K562 (cell line): ENCODE results near the gene USP17L5. TPM values are rescaled to one million over a fixed set of nuclear protein-coding genes. Genes with fewer than 3 reads are reported as not detected.

Source experiments
- ATAC-seq: fragments of 200-7000 bp; cut with Tn5 transposase; 3 replicates; pipeline ENCODE4 v1.9.1; 2020; ENCODE audit warnings: moderate library complexity
- BruUV-seq: library from RNA; stranded (reverse); fragments of 400-500 nt; replicated peaks from 2 replicates; lab custom pipeline; 2021; lab: Mats Ljungman, UMichigan
- CTCF ChIA-PET: fragments of 300-600 bp; formaldehyde crosslinking; extraction: SDS; loops from one replicate; lab custom pipeline; 2021; ENCODE audit warnings: low intra/inter-chr PET ratio; lab: Yijun Ruan, JAX
- POLR2A ChIA-PET: fragments of 300-600, 350-650 bp; sonication (Branson Sonifier 250); formaldehyde crosslinking; extraction: SDS; loops from one replicate; lab custom pipeline; 2021; ENCODE audit warnings: antibody characterized with exemption, inconsistent platforms; lab: Yijun Ruan, JAX
- DNase-seq, 4 experiments: peaks; one replicate each; pipeline versions ENCODE4 v3.0.0 to v3.0.0-alpha.2; 2011 to 2018; ENCODE audit warnings: low spot score in 3 of 4, mixed read lengths in 3 of 4; ENCODE audit errors: extremely low read depth in 1 of 4
- FAIRE-seq: peaks from 2 replicates; lab custom pipeline; 2011; peaks lifted over from hg19 to GRCh38; lab: Jason Lieb, UNC
- H2AFZ ChIP-seq: 2 replicates; pipeline ENCODE4 v1.6.0; 2011; ENCODE audit warnings: low read depth, low read length, control low read depth, inconsistent platforms
- H3K27ac ChIP-seq: fragments of 200-600 bp; 3 replicates; pipeline ENCODE4 v1.8.0; 2011; ENCODE audit warnings: low read depth, mild to moderate bottlenecking, control low read depth, inconsistent platforms, low read length, moderate library complexity, mixed read lengths; ENCODE audit errors: extremely low read depth
- H3K27me3 ChIP-seq, 2 experiments: fragments of 300-600 bp in 1 of 2; 2 replicates in 1 of 2; 3 replicates in 1 of 2; pipeline versions ENCODE4 v1.6.0 to v1.8.0; 2011; ENCODE audit warnings: inconsistent platforms in 2 of 2, low read length in 2 of 2, mild to moderate bottlenecking in 1 of 2, mixed read lengths in 1 of 2, moderate library complexity in 1 of 2; ENCODE audit not compliant: control insufficient read depth in 2 of 2, insufficient read depth in 2 of 2
- H3K36me3 ChIP-seq: fragments of 300-600 bp; 3 replicates; pipeline ENCODE4 v1.8.0; 2011; ENCODE audit warnings: mild to moderate bottlenecking, low read length, inconsistent platforms; ENCODE audit not compliant: control insufficient read depth, insufficient read depth
- H3K4me1 ChIP-seq, 2 experiments: fragments of 200-600 bp in 1 of 2; replicated peaks in 1 of 2; 2 replicates in 1 of 2; 3 replicates in 1 of 2; pipeline versions ENCODE4 v1.5.1 to v1.8.0; 2011; ENCODE audit warnings: inconsistent platforms in 2 of 2, low read length in 2 of 2, mild to moderate bottlenecking in 1 of 2, mixed read lengths in 1 of 2, moderate library complexity in 1 of 2; ENCODE audit not compliant: control insufficient read depth in 2 of 2, insufficient read depth in 2 of 2
- H3K4me2 ChIP-seq: 2 replicates; pipeline ENCODE4 v1.6.1; 2011; ENCODE audit warnings: low read length, control low read depth, inconsistent platforms, mixed read lengths; ENCODE audit not compliant: insufficient read depth
- H3K4me3 ChIP-seq: fragments of 200-600 bp; sonication (generic), shearing (Covaris generic); 2 replicates; pipeline ENCODE4 v1.5.1; 2016; ENCODE audit warnings: control low read depth, inconsistent platforms
- H3K79me2 ChIP-seq: fragments of 200-600 bp; 3 replicates; pipeline ENCODE4 v1.8.0; 2011; ENCODE audit warnings: low read length, inconsistent platforms; ENCODE audit not compliant: control insufficient read depth, insufficient read depth
- H3K9ac ChIP-seq, 2 experiments: 2 replicates each; pipeline versions ENCODE4 v1.6.0 to v1.6.1; 2011; ENCODE audit warnings: low read depth in 2 of 2, low read length in 2 of 2, control low read depth in 1 of 2, inconsistent platforms in 1 of 2, mild to moderate bottlenecking in 1 of 2, mixed read lengths in 1 of 2; ENCODE audit not compliant: insufficient read depth in 1 of 2
- H3K9me1 ChIP-seq: one replicate; pipeline ENCODE4 v1.6.0; 2011; ENCODE audit warnings: inconsistent platforms, mild to moderate bottlenecking, low read length, moderate library complexity; ENCODE audit not compliant: control insufficient read depth, insufficient read depth
- H3K9me3 ChIP-seq: replicated peaks from 2 replicates; pipeline ENCODE4 v1.5.1; 2011; ENCODE audit warnings: low read depth, low read length, inconsistent platforms; ENCODE audit not compliant: control insufficient read depth, insufficient read depth
- H4K20me1 ChIP-seq: replicated peaks from 2 replicates; pipeline ENCODE4 v1.6.1; 2011; ENCODE audit warnings: low read length, inconsistent platforms, mixed read lengths; ENCODE audit not compliant: control insufficient read depth, insufficient read depth
- KAT7 ChIP-seq: sonication (generic); formaldehyde crosslinking; IDR thresholded peaks from 2 replicates; pipeline ENCODE4 v1.8.0; 2022; ENCODE audit warnings: missing genetic modification reagents, mild to moderate bottlenecking, borderline replicate concordance
- MITF ChIP-seq: IDR thresholded peaks from 2 replicates; pipeline ENCODE4 v1.6.1; 2014; ENCODE audit warnings: antibody characterized with exemption
- PCBP2 ChIP-seq: fragments of 200-400 bp; formaldehyde crosslinking; IDR thresholded peaks from 2 replicates; pipeline ENCODE4 v1.6.1; 2018; ENCODE audit warnings: low read length, low read depth, mild to moderate bottlenecking, moderate library complexity; ENCODE audit not compliant: poor library complexity, severe bottlenecking
- SNIP1 ChIP-seq: fragments of 450-650 bp; IDR thresholded peaks from 2 replicates; pipeline ENCODE4 v1.7.1; 2017; ENCODE audit warnings: low read depth, mild to moderate bottlenecking
- ZFP1 ChIP-seq: fragments of 450-650 bp; formaldehyde crosslinking; IDR thresholded peaks from 2 replicates; pipeline ENCODE4 v1.4.0; 2020; ENCODE audit warnings: mild to moderate bottlenecking, mixed read lengths
- ZKSCAN1 ChIP-seq: fragments of 150-350 bp; IDR thresholded peaks from 2 replicates; pipeline ENCODE4 v1.6.1; 2016; ENCODE audit warnings: low read depth, low read length
- ZNF324 ChIP-seq: fragments of 250-450 bp; sonication (Bioruptor Pico); IDR thresholded peaks from 2 replicates; pipeline ENCODE4 v1.4.0; 2020; ENCODE audit warnings: mild to moderate bottlenecking
- ZNF384 ChIP-seq: IDR thresholded peaks from 2 replicates; pipeline ENCODE4 v1.6.1; 2012; ENCODE audit warnings: low read depth, low read length, improper control_type of control experiment
- WGBS: fragments of 100-300 bp; shearing (Covaris generic); methylation state at CpG from one replicate; pipeline ENCODE4 v1.1.6; 2016; ENCODE audit warnings: low coverage, mixed read lengths; ENCODE audit not compliant: insufficient coverage; ENCODE audit errors: missing lambda C conversion rate; 5-methylcytosine and 5-hydroxymethylcytosine counted together
- in situ Hi-C: fragments of 300-500 bp; cut with MboI; formaldehyde crosslinking; loops from 4 replicates; pipeline ENCODE4 v1.15.0; 2018; ENCODE audit warnings: inconsistent platforms, mixed read lengths
- intact Hi-C: fragments of 100-400 bp; cut with micrococcal nuclease; formaldehyde crosslinking; loops from 2 replicates; pipeline ENCODE4 v1.14.2; 2022
- polyA plus RNA-seq, 8 experiments: library from polyadenylated mRNA; depleted of rRNA in 4 of 8; stranded (reverse) in 5 of 8; unstranded in 3 of 8; fragments of >200 nt; fragmentation: Nextera tagmentation in 2 of 8; fragmentation: Illumina TruSeq in 1 of 8; extraction: Ambion mirVana in 2 of 8; extraction: Trizol in 1 of 8; gene quantifications; 2 replicates each; pipeline versions ENCODE4 v1.2.1 to v1.2.3, GENCODE V29; 2011 to 2014; ENCODE audit warnings: inconsistent platforms in 1 of 8, missing spikeins in 1 of 8
- total RNA-seq, 7 experiments: library from RNA; depleted of rRNA in 6 of 7; stranded (reverse); fragments of >200 nt in 6 of 7; fragmentation: Illumina TruSeq in 2 of 7; extraction: Trizol in 2 of 7; gene quantifications; 2 replicates each; pipeline versions ENCODE4 v1.2.1 to v1.2.3, GENCODE V29; 2011 to 2021; ENCODE audit warnings: low replicate concordance in 1 of 7

The USP17L5 gene
- total and polyA plus RNA-seq, 9 of the 15 experiments (the other 6 are each of a cell fraction or from before 2014, with no cell fraction given): not detected

- H3K27me3 ChIP-seq: no peaks in the 10 kb centered on the region
- H3K79me2 ChIP-seq: no peaks in the 10 kb centered on the region
- H3K27ac ChIP-seq: no peak overlapping the region
- H4K20me1 ChIP-seq: no peaks in the 10 kb centered on the region
- CTCF ChIA-PET: no interaction called here
- no peaks in the 10 kb centered on the region for H3K9me1 ChIP-seq
- in situ Hi-C loops: loop anchor here (10.0 kb wide), 1 partner anchor 59 kb away; the partner anchor contains the start of genes USP17L24 and USP17L25
- H2AFZ ChIP-seq: no peak overlapping the region
- H3K9me3 ChIP-seq: no peaks in the 10 kb centered on the region
- no peak for DNase-seq
- no peak for TF ChIP-seq MITF
- no peak for TF ChIP-seq ZNF384
- no peak for TF ChIP-seq KAT7 (CRISPR knock-in tag)
- no peak for TF ChIP-seq ZNF324
- TF ChIP-seq ZKSCAN1: no peak
- TF ChIP-seq ZFP1 (CRISPR knock-in tag): no peak
- TF ChIP-seq PCBP2: no peak
- TF ChIP-seq SNIP1: no peak
- FAIRE-seq: no peak
- H3K36me3 ChIP-seq: no peaks in the 10 kb centered on the region
- BruUV-seq: no TSS peak
- H3K4me1 ChIP-seq: peaks cover 0 to 6% of the 10 kb centered on the region in 2 experiments; a peak in 2 of 5 replicates
- ATAC-seq: no peak
- POLR2A ChIA-PET: no interaction called here
- 0% methylated on average over 1 of the region's 1 CpG for WGBS
- H3K4me2 ChIP-seq: no peak overlapping the region
- H3K4me3 ChIP-seq: no peak overlapping the region
- intact Hi-C loops: no loop called here
- H3K9ac ChIP-seq: no peak overlapping the region
These were observed 44.9 kb downstream of the USP17L5 start for GRCh38 chr4:9384126-9384525.
